Measurements from ENCODE around the gene CDH7. TPM values are rescaled to one million over a fixed set of nuclear protein-coding genes. Genes with fewer than 3 reads are reported as not detected.

Gene CDH7, protein sequence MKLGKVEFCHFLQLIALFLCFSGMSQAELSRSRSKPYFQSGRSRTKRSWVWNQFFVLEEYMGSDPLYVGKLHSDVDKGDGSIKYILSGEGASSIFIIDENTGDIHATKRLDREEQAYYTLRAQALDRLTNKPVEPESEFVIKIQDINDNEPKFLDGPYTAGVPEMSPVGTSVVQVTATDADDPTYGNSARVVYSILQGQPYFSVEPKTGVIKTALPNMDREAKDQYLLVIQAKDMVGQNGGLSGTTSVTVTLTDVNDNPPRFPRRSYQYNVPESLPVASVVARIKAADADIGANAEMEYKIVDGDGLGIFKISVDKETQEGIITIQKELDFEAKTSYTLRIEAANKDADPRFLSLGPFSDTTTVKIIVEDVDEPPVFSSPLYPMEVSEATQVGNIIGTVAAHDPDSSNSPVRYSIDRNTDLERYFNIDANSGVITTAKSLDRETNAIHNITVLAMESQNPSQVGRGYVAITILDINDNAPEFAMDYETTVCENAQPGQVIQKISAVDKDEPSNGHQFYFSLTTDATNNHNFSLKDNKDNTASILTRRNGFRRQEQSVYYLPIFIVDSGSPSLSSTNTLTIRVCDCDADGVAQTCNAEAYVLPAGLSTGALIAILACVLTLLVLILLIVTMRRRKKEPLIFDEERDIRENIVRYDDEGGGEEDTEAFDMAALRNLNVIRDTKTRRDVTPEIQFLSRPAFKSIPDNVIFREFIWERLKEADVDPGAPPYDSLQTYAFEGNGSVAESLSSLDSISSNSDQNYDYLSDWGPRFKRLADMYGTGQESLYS
- polyA plus RNA-seq (2013): 6.3 TPM

DNA sequence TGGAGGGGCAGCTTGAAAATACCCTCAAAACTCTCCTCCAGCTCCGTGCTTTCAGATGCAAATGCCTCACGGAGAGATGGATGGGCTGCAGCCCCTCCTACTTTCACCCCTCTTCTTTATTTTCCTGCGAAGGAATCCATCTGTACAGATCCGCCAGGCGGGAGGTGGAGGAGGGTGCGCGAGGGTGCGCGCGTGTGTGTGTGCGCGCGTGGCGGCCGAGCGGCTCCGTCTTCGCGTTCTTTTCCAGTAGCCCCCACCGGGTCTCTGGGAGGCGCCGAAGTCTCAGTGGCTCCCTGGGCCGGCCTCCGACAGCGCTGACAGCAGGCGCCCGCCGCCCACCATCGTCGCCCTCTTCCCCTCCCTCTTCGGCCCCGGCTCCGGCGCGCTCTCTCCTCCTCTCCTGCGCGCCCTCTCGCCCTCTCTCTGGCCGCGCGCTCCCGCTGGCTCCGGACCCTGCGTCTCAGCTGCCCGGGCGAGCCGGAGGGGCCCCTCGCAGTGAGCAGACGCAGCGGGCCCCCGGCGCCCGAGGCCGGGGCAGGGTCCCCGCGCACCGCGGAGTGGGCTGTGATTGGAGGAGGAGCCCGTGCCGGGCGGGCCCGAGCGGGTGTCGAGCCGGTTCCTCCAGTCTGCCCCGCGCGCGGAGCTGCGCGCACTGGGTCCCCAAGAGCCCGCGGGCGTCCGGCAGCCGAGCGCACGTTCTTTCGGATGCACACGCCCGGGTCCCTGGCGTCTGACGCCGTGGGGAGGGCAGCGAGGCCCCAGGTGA lies at the start of gene CDH7:
Gene CDH7, plus strand, starts transcription at position 624 of the 766 bp plus-strand sequence. CDS start 11,831 bp downstream, outside the sequence.
- peak within 1 kb of the TSS; percentile 20 to 92 (median 68) for H3K4me3 ChIP-seq (ENCODE audit: control insufficient read depth in 1 of 7, extremely low read depth in 1 of 7, insufficient read depth in 4 of 7, low read depth in 2 of 7, low read length in 6 of 7)
- H3K27ac ChIP-seq (ENCODE audit: insufficient read depth in 1 of 2, low read depth in 1 of 2, low read length in 2 of 2, poor library complexity in 1 of 2, severe bottlenecking in 2 of 2): no peak within 1 kb of the TSS
- WGBS (ENCODE audit: insufficient coverage): under 1% methylated on average over 81 of the region's 85 CpGs
- H3K36me3 ChIP-seq (ENCODE audit: control insufficient read depth in 4 of 4, insufficient read depth in 4 of 4, low read length in 3 of 4): no peaks in the 10 kb centered on the region
- POLR2A ChIA-PET: interaction anchor here (0.6 kb wide), 1 partner anchor 41 kb away, joined by 4 read pairs; no protein-coding TSS in a partner anchor
- H3K9me3 ChIP-seq (ENCODE audit: control extremely low read depth in 1 of 5, control insufficient read depth in 4 of 5, insufficient read depth in 2 of 5, low read depth in 1 of 5, low read length in 4 of 5): no peaks in the 10 kb centered on the region
- H3K4me1 ChIP-seq (ENCODE audit: control extremely low read depth in 1 of 4, control insufficient read depth in 4 of 4, insufficient read depth in 4 of 4, low read length in 3 of 4): peaks cover 0 to 53% (median 15%) of the 10 kb centered on the region in 4 experiments
- CTCF ChIA-PET: interaction anchor here (1.5 kb wide), 1 partner anchor 23 kb away, joined by 4 read pairs; no protein-coding TSS in a partner anchor
- peak; percentile 30 to 76 (median 64) for DNase-seq
- H3K27me3 ChIP-seq (replicated peaks in 2 of 5; ENCODE audit: control insufficient read depth in 4 of 5, insufficient read depth in 5 of 5, low read length in 4 of 5): peaks cover 0 to 20% (median 5%) of the 10 kb centered on the region in 5 experiments

- Histone ChIP-seq H3K9me3 (ENCODE audit: control extremely low read depth in 1 of 5, control insufficient read depth in 4 of 5, insufficient read depth in 2 of 5, low read depth in 1 of 5, low read length in 4 of 5) (no peaks in the 10 kb centered on the region), H3K27ac (ENCODE audit: insufficient read depth in 1 of 2, low read depth in 1 of 2, low read length in 2 of 2, poor library complexity in 1 of 2, severe bottlenecking in 2 of 2) (no peak overlapping the region), H3K27me3 (replicated peaks in 2 of 5; ENCODE audit: control insufficient read depth in 4 of 5, insufficient read depth in 5 of 5, low read length in 4 of 5) (no peaks in the 10 kb centered on the region), H3K4me3 (ENCODE audit: control insufficient read depth in 1 of 7, extremely low read depth in 1 of 7, insufficient read depth in 4 of 7, low read depth in 2 of 7, low read length in 6 of 7) (no peak overlapping the region), H3K4me1 (ENCODE audit: control extremely low read depth in 1 of 4, control insufficient read depth in 4 of 4, insufficient read depth in 4 of 4, low read length in 3 of 4) (no peaks in the 10 kb centered on the region), H3K36me3 (ENCODE audit: control insufficient read depth in 4 of 4, insufficient read depth in 4 of 4, low read length in 3 of 4) (no peaks in the 10 kb centered on the region)
- DNase-seq: no peak
- ChIA-PET CTCF (no interaction called here), POLR2A (no interaction called here)
- WGBS (ENCODE audit: insufficient coverage): no CpG with 5 or more reads among the region's 1 CpG
Measured at GRCh38 chr18:65704046-65704445, 46.8 kb upstream of the CDH7 start.

DNA sequence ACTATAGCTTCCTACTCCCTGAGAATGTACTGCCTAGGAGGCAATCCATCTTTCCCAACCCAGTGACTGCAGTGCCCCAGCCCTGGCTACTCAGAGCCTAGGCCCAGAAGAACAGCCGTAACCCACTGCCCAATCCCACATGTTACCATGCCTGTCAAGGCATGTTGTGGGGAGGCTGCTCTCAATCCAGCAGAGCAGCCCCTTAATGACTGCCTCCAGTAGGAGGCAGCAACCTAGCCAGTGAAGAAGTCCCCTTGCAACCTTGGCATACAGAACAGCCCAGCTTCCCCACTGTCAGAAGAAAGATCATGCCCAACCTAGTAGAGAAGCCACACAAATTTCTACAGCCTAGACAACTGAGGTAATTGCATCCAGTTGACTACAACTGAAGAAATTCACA lies 44.2 kb upstream of the CDH7 start:
- Histone ChIP-seq H3K27me3 (replicated peaks in 2 of 5; ENCODE audit: control insufficient read depth in 4 of 5, insufficient read depth in 5 of 5, low read length in 4 of 5) (no peaks in the 10 kb centered on the region), H3K4me1 (ENCODE audit: control extremely low read depth in 1 of 4, control insufficient read depth in 4 of 4, insufficient read depth in 4 of 4, low read length in 3 of 4) (no peaks in the 10 kb centered on the region), H3K4me3 (ENCODE audit: control insufficient read depth in 1 of 7, extremely low read depth in 1 of 7, insufficient read depth in 4 of 7, low read depth in 2 of 7, low read length in 6 of 7) (no peak overlapping the region), H3K36me3 (ENCODE audit: control insufficient read depth in 4 of 4, insufficient read depth in 4 of 4, low read length in 3 of 4) (no peaks in the 10 kb centered on the region), H3K27ac (ENCODE audit: insufficient read depth in 1 of 2, low read depth in 1 of 2, low read length in 2 of 2, poor library complexity in 1 of 2, severe bottlenecking in 2 of 2) (no peak overlapping the region), H3K9me3 (ENCODE audit: control extremely low read depth in 1 of 5, control insufficient read depth in 4 of 5, insufficient read depth in 2 of 5, low read depth in 1 of 5, low read length in 4 of 5) (no peaks in the 10 kb centered on the region)
- WGBS (ENCODE audit: insufficient coverage): no CpG with 5 or more reads among the region's 1 CpG
- ChIA-PET CTCF (no interaction called here), POLR2A (no interaction called here)
- no peak for DNase-seq

- Histone ChIP-seq H3K4me3 (ENCODE audit: control insufficient read depth in 1 of 7, extremely low read depth in 1 of 7, insufficient read depth in 4 of 7, low read depth in 2 of 7, low read length in 6 of 7) (no peak overlapping the region), H3K4me1 (ENCODE audit: control extremely low read depth in 1 of 4, control insufficient read depth in 4 of 4, insufficient read depth in 4 of 4, low read length in 3 of 4) (no peaks in the 10 kb centered on the region), H3K36me3 (ENCODE audit: control insufficient read depth in 4 of 4, insufficient read depth in 4 of 4, low read length in 3 of 4) (no peaks in the 10 kb centered on the region), H3K9me3 (ENCODE audit: control extremely low read depth in 1 of 5, control insufficient read depth in 4 of 5, insufficient read depth in 2 of 5, low read depth in 1 of 5, low read length in 4 of 5) (no peaks in the 10 kb centered on the region), H3K27ac (ENCODE audit: insufficient read depth in 1 of 2, low read depth in 1 of 2, low read length in 2 of 2, poor library complexity in 1 of 2, severe bottlenecking in 2 of 2) (no peak overlapping the region), H3K27me3 (replicated peaks in 2 of 5; ENCODE audit: control insufficient read depth in 4 of 5, insufficient read depth in 5 of 5, low read length in 4 of 5) (no peaks in the 10 kb centered on the region)
- CTCF ChIA-PET: no interaction called here
- DNase-seq: no peak
- POLR2A ChIA-PET: no interaction called here
- WGBS (ENCODE audit: insufficient coverage): no CpG with 5 or more reads among the region's 1 CpG
Measured at GRCh38 chr18:65711493-65711892, 39.3 kb upstream of the CDH7 start.

- Histone ChIP-seq H3K9me3 (ENCODE audit: control extremely low read depth in 1 of 5, control insufficient read depth in 4 of 5, insufficient read depth in 2 of 5, low read depth in 1 of 5, low read length in 4 of 5) (no peaks in the 10 kb centered on the region), H3K36me3 (ENCODE audit: control insufficient read depth in 4 of 4, insufficient read depth in 4 of 4, low read length in 3 of 4) (no peaks in the 10 kb centered on the region), H3K27me3 (replicated peaks in 2 of 5; ENCODE audit: control insufficient read depth in 4 of 5, insufficient read depth in 5 of 5, low read length in 4 of 5) (no peaks in the 10 kb centered on the region), H3K27ac (ENCODE audit: insufficient read depth in 1 of 2, low read depth in 1 of 2, low read length in 2 of 2, poor library complexity in 1 of 2, severe bottlenecking in 2 of 2) (no peak overlapping the region), H3K4me1 (ENCODE audit: control extremely low read depth in 1 of 4, control insufficient read depth in 4 of 4, insufficient read depth in 4 of 4, low read length in 3 of 4) (peaks cover 0 to 5% (median 0%) of the 10 kb centered on the region in 4 experiments), H3K4me3 (ENCODE audit: control insufficient read depth in 1 of 7, extremely low read depth in 1 of 7, insufficient read depth in 4 of 7, low read depth in 2 of 7, low read length in 6 of 7) (peak overlapping the region in 1 of 7 experiments; percentile 0)
- WGBS (ENCODE audit: insufficient coverage): no CpG with 5 or more reads among the region's 3 CpGs
- ChIA-PET CTCF (no interaction called here), POLR2A (no interaction called here)
- peak in 2 of 3 donors; percentile 38 to 67 for DNase-seq
Measured at GRCh38 chr18:65721619-65722018, 29.2 kb upstream of the CDH7 start.

DNA sequence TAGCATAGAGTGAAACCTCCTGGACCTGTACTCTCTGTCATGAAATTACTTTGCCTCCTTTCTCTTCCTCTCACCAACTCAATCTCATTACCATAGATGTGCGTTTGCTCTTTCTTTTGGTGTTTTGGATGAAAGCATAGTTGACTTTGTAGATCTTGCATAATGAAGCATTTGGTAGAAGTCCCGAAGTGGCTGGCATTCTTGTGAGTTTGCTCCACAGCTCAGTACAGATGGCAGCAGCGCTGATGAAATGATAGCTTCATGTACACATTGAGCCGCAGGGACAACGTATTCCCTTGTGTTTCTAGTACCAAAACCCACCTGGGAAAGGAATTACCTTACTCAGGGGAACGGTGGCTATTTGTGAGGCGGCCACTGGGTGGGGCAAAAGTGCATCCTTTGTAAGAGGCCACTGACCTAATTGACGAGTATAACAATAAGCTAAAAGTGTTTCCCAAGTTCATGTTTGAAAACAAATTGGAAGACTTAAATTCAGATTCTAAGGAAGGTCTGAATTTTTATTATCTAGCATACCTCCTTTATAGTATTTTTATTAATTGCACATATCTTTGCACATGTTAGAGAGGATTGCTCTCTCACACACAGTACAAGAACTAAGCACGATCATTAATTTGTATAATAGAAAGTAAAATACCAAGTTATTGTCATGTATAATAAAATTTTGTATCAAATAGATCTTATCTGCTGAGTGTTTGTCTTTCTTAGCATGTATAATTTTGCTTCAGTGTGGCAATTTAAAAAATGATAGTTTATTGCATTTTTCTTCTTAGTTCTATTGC lies 25.4 kb upstream of the CDH7 start:
- DNase-seq: peak; percentile 38 to 63 (median 58)
- Histone ChIP-seq H3K27me3 (replicated peaks in 2 of 5; ENCODE audit: control insufficient read depth in 4 of 5, insufficient read depth in 5 of 5, low read length in 4 of 5) (no peaks in the 10 kb centered on the region), H3K36me3 (ENCODE audit: control insufficient read depth in 4 of 4, insufficient read depth in 4 of 4, low read length in 3 of 4) (no peaks in the 10 kb centered on the region), H3K4me1 (ENCODE audit: control extremely low read depth in 1 of 4, control insufficient read depth in 4 of 4, insufficient read depth in 4 of 4, low read length in 3 of 4) (peaks cover 0 to 5% (median 0%) of the 10 kb centered on the region in 4 experiments), H3K27ac (ENCODE audit: insufficient read depth in 1 of 2, low read depth in 1 of 2, low read length in 2 of 2, poor library complexity in 1 of 2, severe bottlenecking in 2 of 2) (no peak overlapping the region), H3K9me3 (ENCODE audit: control extremely low read depth in 1 of 5, control insufficient read depth in 4 of 5, insufficient read depth in 2 of 5, low read depth in 1 of 5, low read length in 4 of 5) (no peaks in the 10 kb centered on the region), H3K4me3 (ENCODE audit: control insufficient read depth in 1 of 7, extremely low read depth in 1 of 7, insufficient read depth in 4 of 7, low read depth in 2 of 7, low read length in 6 of 7) (peak overlapping the region in 1 of 7 experiments; percentile 29)
- ChIA-PET POLR2A (no interaction called here), CTCF (interaction anchor here (0.9 to 1.2 kb wide), 4 partner anchors 11 to 907 kb away, joined by 3 to 15 read pairs (median 4); no protein-coding TSS in a partner anchor)
- 8% methylated on average over 6 of the region's 9 CpGs for WGBS (ENCODE audit: insufficient coverage)
